Right lobe of liver (tissue), 4 donors: ENCODE data around the gene FGFR3.

Experiments
- CTCF ChIP-seq, 4 donors: fragments of 200-600 bp in 3 of 4; fragments of 450-650 bp in 1 of 4; IDR thresholded peaks; one replicate each; pipeline versions ENCODE4 v1.5.1 to v1.8.0; 2016 to 2022; ENCODE audit warnings: antibody characterized with exemption in 4 of 4, mild to moderate bottlenecking in 2 of 4
- POLR2A ChIP-seq: fragments of 450-650 bp; IDR thresholded peaks from one replicate; pipeline ENCODE4 v1.6.1; 2017; ENCODE audit warnings: antibody characterized with exemption, mild to moderate bottlenecking
- donor health status: DM: no; HTN: no; CAD: no.
- donor health status: DM: no; HTN: no; CAD: no.
- donor health status: DM: no; HTN: yes; CAD: no.

DNA sequence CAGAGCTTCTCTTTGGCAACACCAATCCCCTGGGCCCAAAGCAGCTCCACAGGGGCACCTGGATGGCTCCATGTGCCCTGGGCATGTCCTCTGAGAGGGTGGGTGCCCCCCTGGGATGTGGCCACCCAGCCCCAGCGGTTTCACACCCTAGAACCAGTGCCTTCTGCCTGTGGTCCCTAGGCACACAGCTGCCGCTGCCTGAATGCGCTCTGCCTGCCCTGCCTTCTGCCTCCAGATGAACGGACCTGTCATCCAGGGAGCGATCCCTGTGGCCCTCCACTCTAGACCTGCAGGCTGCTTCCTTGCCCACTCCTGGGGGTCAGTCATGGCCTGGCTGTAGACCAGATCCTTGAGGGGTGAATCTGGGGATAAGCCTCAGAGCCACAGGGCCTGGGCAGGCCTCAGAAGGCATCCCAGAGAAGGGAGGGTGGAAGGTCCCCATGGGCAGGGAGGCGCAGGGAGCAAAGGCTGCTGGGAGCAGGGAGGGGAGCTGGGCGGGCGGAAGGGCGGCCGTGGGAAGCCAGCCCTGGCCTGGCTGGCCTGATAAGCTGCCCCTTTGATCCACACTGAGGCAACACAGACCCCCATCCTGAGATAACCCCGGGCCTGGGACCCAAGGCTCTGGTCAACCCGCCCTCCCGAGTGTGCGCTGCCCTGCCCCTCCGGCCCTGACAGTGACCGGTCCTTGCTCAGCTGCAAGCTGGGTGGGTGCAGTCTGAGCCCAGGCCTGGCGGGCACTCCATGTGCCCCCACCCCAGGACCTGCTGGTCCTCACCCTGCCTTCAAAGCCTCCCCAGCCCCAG is 8.1 kb upstream of the FGFR3 start:
- TF ChIP-seq CTCF (IDR thresholded peaks at IDR 0.05) = no peak
- no peak for TF ChIP-seq POLR2A
